Activated T-cell treated with anti-CD3 and anti-CD28 coated beads for 48 hours (primary cell): Measurements from ENCODE around the gene EPS8L3.
"Not testable (repeated sequence)": the region's sequence is repeated elsewhere in the genome, so short reads cannot be mapped to it uniquely, and the experiment has no call there.

Experiments used
- DNase-seq: peaks from one replicate; pipeline ENCODE4 v3.0.0-alpha.2; 2020; ENCODE audit warnings: low read depth

Gene EPS8L3

DNA sequence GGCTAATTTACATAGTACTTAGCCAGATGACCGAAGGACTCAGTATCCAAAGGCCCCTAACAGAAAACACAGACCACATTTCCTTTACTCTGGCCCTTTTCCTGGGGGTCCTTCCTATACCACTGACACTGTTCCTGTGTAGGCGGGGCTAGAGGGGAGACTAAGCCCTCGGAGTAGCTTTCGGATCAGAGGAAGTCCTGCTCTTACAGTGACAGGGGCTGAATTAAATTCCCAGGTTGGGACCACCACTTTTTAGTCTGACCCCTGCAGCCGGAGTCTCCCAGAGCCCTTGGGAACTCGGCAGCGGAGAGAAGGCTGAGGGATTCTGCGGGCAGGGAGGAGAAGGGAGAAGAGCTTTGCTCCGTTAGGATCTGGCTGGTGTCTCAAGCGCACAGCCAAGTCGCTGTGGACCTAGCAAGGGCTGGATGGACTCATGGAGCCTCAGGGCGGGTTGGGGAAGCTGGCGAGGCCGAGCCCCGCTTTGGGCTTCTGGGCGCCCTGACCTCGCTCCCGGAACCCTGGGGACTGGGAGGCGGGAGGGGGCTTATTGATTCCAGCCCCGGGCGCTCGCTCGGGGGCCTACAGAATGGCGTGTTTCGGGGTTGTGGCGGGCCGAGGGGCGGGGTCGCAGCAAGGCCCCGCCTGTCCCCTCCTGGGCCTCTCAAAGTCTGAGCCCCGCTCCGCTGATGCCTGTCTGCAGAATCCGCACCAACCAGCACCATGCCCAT is 52.0 kb downstream of the EPS8L3 start, which contains the start of gene GSTM5:
TSS of gene GSTM5 (plus strand) at position 659 of the 728 bp plus-strand sequence. CDS start at position 721, 62 bp downstream.
- DNase-seq: not testable (repeated sequence)

DNA sequence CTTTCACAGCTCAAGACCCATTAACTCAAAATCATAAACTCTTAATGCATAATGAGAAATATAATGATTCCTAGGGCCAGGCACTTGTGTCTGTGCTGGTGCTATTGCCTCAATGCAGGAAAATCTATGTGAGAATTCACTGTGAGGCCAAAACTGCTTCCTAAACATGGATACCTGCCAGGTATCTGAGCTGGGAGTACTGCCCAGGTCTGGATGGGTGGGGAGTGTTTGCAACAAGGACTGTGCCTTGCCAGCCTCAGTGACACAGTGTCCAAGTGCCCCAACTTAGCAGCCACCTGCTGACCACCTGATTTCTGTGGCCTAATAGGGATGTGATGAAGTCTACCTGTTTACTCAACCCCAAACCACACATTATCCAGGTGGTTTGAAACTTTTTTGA is 53.9 kb downstream of the EPS8L3 start:
- not testable (repeated sequence) for DNase-seq

GRCh38 chr1:109708949-109709348 is 54.8 kb downstream of the EPS8L3 start:
- DNase-seq: not testable (repeated sequence)

- no peak for DNase-seq
These were observed 58.3 kb downstream of the EPS8L3 start for GRCh38 chr1:109705411-109705810.

DNA sequence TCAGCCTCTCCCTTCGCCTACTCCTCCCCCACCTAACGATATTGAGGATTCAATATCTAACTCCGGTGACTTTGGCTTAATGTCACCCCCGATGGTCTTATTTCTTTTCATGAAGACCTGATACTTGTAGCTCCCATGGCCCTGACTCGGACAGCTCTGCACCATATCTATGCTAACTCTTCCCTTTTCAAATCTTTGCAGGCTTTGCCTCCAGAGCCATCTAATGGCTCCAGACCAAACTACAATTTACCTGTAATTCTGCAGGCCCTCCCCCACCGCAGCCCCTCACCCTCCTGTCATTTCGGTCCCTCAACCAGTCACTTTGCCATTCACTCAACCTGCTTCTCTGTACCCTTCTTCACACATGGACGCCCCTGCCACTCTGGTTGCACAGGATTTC is 59.5 kb downstream of the EPS8L3 start:
- DNase-seq: no peak

- DNase-seq: not testable (repeated sequence)
These were observed 60.8 kb downstream of the EPS8L3 start for GRCh38 chr1:109702940-109703339.
